ENCODE data around the gene KCNK6. TPM values are rescaled to one million over a fixed set of nuclear protein-coding genes. Genes with fewer than 3 reads are reported as not detected.
"Not testable (repeated sequence)": the region's sequence is repeated elsewhere in the genome, so short reads cannot be mapped to it uniquely, and the experiment has no call there.

The KCNK6 gene
- total RNA-seq, 5 donors from 2014 or later (not counting 1 experiment from before 2014, with no cell fraction given) = 4.8 to 12.9 (median 12.6) TPM

DNA sequence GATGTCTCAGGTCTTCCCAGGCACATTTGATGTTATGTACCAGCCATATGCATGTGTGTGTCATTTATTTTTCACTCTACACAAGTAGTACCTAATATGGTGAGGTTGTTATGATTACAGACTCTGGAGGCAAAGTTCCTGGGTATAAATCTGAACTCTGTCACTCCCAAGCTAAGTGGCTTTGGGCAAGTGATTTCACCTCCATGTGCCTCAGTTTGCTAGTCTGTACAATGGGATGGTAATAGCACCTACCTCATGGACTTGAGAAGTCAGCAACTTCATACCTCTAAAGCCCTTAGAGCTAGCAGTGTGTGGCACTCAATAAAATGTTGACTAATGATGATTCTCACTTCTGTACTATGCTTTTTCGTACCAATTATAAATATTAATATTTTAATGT is 12.1 kb downstream of the KCNK6 start:
- Mint-ChIP-seq H3K9me3 (no peaks in the 10 kb centered on the region), H3K27ac (no peak overlapping the region), H3K4me1 (peaks cover under 1 to 16% (median 3%) of the 10 kb centered on the region in 3 donors), H3K27me3 (no peaks in the 10 kb centered on the region), H3K36me3 (peaks cover 18% of the 10 kb centered on the region), H3K4me3 (no peak overlapping the region)
- no peak for ATAC-seq (replicated peaks in 1 of 4)
- H3K27me3 ChIP-seq (replicated peaks in 1 of 2; ENCODE audit: control insufficient read depth in 2 of 2, extremely low read depth in 1 of 2, insufficient read depth in 2 of 2, low read length in 1 of 2) = no peaks in the 10 kb centered on the region
- ChIA-PET POLR2A (no interaction called here), CTCF (interaction anchor here in 1 of 2 donors (1.4 kb wide), 1 partner anchor 88 kb away, joined by 5 read pairs; no protein-coding TSS in a partner anchor)
- no peak overlapping the region for H3K4me3 ChIP-seq (ENCODE audit: control insufficient read depth in 1 of 2, extremely low read depth in 1 of 2, low read length in 1 of 2)
- H3K9me3 ChIP-seq = no peaks in the 10 kb centered on the region
- DNase-seq = no peak
- H3K36me3 ChIP-seq (ENCODE audit: control insufficient read depth in 2 of 2, extremely low read depth in 1 of 2, insufficient read depth in 1 of 2, low read length in 1 of 2) = peaks cover 0 to 17% of the 10 kb centered on the region in 2 donors
- peaks cover 0 to 8% of the 10 kb centered on the region in 2 experiments for H3K4me1 ChIP-seq (ENCODE audit: control insufficient read depth in 1 of 2, extremely low read depth in 1 of 2, insufficient read depth in 2 of 2, low read length in 2 of 2)
- no peak overlapping the region for H3K27ac ChIP-seq (ENCODE audit: low read length)
- whole genome bisulfite sequencing (ENCODE audit: insufficient coverage) = no CpG with 5 or more reads among the region's 1 CpG

DNA sequence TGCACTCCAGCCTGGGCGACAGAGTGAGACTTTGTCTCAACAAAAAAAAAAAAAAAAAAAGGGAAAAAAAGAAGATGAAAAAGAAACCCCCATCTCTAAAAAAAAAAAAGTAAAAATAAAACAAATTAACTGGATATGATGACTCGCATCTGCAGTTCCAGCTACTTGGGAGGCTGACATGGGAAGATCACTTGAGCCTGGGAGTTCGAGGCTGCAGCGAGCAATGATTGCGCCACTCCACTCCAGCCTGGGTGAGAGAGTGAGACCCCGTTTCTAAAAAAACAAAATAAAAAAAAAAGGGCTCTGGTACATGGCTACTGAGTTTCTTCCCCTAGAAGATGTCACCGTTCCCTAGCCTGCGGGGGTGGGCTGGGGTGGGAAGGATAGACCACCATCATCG is 13.6 kb downstream of the KCNK6 start:
- Mint-ChIP-seq H3K27me3 (no peaks in the 10 kb centered on the region), H3K4me3 (no peak overlapping the region), H3K4me1 (peaks cover 7 to 23% (median 10%) of the 10 kb centered on the region in 3 donors), H3K9me3 (no peaks in the 10 kb centered on the region), H3K27ac (no peak overlapping the region), H3K36me3 (peaks cover 6% of the 10 kb centered on the region)
- CTCF ChIA-PET = interaction anchor here in 1 of 2 donors (1.4 kb wide), 1 partner anchor 89 kb away, joined by 5 read pairs; no protein-coding TSS in a partner anchor
- Histone ChIP-seq H3K9me3 (no peaks in the 10 kb centered on the region), H3K36me3 (ENCODE audit: control insufficient read depth in 2 of 2, extremely low read depth in 1 of 2, insufficient read depth in 1 of 2, low read length in 1 of 2) (peaks cover 0 to 2% of the 10 kb centered on the region in 2 donors), H3K4me1 (ENCODE audit: control insufficient read depth in 1 of 2, extremely low read depth in 1 of 2, insufficient read depth in 2 of 2, low read length in 2 of 2) (peaks cover 4 to 19% of the 10 kb centered on the region in 2 experiments), H3K27ac (ENCODE audit: low read length) (no peak overlapping the region), H3K27me3 (replicated peaks in 1 of 2; ENCODE audit: control insufficient read depth in 2 of 2, extremely low read depth in 1 of 2, insufficient read depth in 2 of 2, low read length in 1 of 2) (no peaks in the 10 kb centered on the region), H3K4me3 (ENCODE audit: control insufficient read depth in 1 of 2, extremely low read depth in 1 of 2, low read length in 1 of 2) (no peak overlapping the region)
- ATAC-seq (replicated peaks in 1 of 4) = no peak
- no peak for DNase-seq
- POLR2A ChIA-PET = no interaction called here
- WGBS (ENCODE audit: insufficient coverage) = no CpG with 5 or more reads among the region's 9 CpGs

DNA sequence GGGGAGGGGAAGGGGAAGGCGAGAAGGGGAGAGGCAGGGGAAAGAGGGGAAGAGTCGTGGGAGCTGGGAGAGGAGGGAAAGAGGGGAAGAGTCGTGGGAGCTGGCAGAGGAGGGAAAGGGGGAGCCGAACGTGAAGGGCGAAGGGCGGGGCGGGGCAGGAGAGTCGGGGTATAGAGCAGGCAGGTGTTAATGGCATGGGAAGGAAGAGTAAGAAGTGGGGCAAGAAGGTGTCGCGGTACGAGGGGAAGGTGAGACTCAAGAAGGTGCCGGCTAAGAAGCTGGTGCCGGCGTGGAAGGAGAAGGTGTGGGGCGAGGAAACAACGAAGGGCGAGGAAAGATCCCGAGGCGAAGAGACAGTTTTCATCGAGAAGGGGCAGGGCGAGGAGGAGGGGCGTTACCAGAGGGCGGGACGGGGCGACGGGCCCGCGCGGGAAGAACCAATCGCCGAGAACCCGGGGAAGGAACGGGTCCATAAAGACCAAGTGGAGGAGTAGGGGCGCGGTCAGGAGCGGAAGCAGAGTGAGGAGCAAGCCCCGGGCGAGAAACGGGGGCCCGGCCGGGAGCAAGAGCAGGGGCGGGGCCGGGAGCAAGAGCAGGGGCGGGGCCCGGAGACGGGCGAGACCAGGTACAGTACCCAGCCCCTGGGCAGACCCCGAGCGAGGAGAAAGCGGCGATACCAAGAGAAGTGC is 16.4 kb downstream of the KCNK6 start:
- ChIA-PET CTCF (interaction anchor here in 1 of 2 donors (0.7 to 1.7 kb wide), 5 partner anchors 38 to 429 kb away, joined by 3 to 28 read pairs (median 7); partner anchors contain the start of genes FAM98C, PSMD8, SIPA1L3 and SPINT2), POLR2A (interaction anchor here (0.5 to 1.0 kb wide), 4 partner anchors 38 to 96 kb away, joined by 3 to 5 read pairs (median 4); partner anchors contain the start of genes FAM98C (in 1 of the 2) and PSMD8 (in 1 of the 2))
- H3K4me1 ChIP-seq (ENCODE audit: control insufficient read depth in 1 of 2, extremely low read depth in 1 of 2, insufficient read depth in 2 of 2, low read length in 2 of 2) = peaks cover 4 to 19% of the 10 kb centered on the region in 2 experiments
- no peaks in the 10 kb centered on the region for H3K9me3 ChIP-seq
- H3K27ac Mint-ChIP-seq = peak overlapping the region; percentile 93 to 98
- H3K4me3 Mint-ChIP-seq = peak overlapping the region; percentile 88 to 93 (median 90)
- peaks cover 13 to 17% (median 14%) of the 10 kb centered on the region in 3 donors for H3K4me1 Mint-ChIP-seq
- H3K4me3 ChIP-seq (ENCODE audit: control insufficient read depth in 1 of 2, extremely low read depth in 1 of 2, low read length in 1 of 2) = peak overlapping the region; percentile 77 to 80
- H3K36me3 Mint-ChIP-seq = peaks cover 6% of the 10 kb centered on the region
- peaks cover 0 to 3% of the 10 kb centered on the region in 2 donors for H3K36me3 ChIP-seq (ENCODE audit: control insufficient read depth in 2 of 2, extremely low read depth in 1 of 2, insufficient read depth in 1 of 2, low read length in 1 of 2)
- under 1% methylated on average over 52 of the region's 52 CpGs for WGBS (ENCODE audit: insufficient coverage)
- no peaks in the 10 kb centered on the region for H3K27me3 Mint-ChIP-seq
- no peaks in the 10 kb centered on the region for H3K27me3 ChIP-seq (replicated peaks in 1 of 2; ENCODE audit: control insufficient read depth in 2 of 2, extremely low read depth in 1 of 2, insufficient read depth in 2 of 2, low read length in 1 of 2)
- no peaks in the 10 kb centered on the region for H3K9me3 Mint-ChIP-seq
- peak overlapping the region; percentile 96 for H3K27ac ChIP-seq (ENCODE audit: low read length)
- peak; percentile 74 to 77 (median 76) for ATAC-seq (replicated peaks in 1 of 4)
- DNase-seq = peak; percentile 87 to 96 (median 93)

DNA sequence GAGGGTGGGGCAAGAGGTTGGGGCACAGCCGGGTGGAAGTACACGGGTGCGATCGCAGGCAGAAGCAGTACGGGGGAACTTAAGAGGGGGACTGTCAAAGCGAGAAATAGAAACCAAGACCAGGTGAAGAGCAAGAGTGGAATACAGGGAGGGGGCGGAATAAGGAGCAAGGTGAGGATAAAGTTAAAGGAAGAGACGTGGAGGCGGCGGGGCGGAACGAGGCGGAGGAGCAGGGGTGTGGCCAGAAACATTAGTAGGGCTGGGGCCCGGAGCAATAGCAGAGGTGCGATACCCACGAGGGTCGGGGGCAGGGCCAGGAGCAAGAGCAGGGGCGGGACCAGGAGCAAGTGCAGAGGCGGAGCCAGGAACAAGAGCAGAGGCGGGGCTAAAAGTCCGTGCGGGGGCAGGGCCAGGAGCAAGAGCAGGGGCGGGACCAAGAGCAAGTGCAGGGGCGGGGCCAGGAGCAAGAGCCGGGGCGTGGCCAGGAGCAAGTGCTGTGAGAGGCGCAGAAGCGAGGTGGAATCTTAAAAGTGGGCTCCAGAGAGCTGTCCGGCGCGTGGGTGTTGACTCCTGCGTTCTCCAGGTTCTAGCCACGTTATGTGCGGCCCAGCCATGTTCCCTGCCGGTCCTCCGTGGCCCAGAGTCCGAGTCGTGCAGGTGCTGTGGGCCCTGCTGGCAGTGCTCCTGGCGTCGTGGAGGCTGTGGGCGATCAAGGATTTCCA is 17.2 kb downstream of the KCNK6 start:
- Mint-ChIP-seq H3K4me1 (peaks cover 13 to 17% (median 14%) of the 10 kb centered on the region in 3 donors), H3K9me3 (no peaks in the 10 kb centered on the region), H3K36me3 (peaks cover 6% of the 10 kb centered on the region), H3K27me3 (no peaks in the 10 kb centered on the region), H3K27ac (peak overlapping the region; percentile 93 to 98), H3K4me3 (peak overlapping the region; percentile 88 to 93 (median 90))
- ChIA-PET CTCF (interaction anchor here (0.6 to 1.7 kb wide), 3 partner anchors 38 to 93 kb away, joined by 4 to 28 read pairs (median 7); partner anchors contain the start of genes FAM98C (in 1 of the 2) and PSMD8 (in 1 of the 2)), POLR2A (interaction anchor here (0.5 to 1.0 kb wide), 2 partner anchors 37 to 66 kb away, joined by 4 to 5 read pairs; partner anchors contain the start of genes FAM98C (in 1 of the 2) and PSMD8 (in 1 of the 2))
- ATAC-seq (replicated peaks in 1 of 4) = peak; percentile 63 to 73 (median 66)
- WGBS (ENCODE audit: insufficient coverage) = 3% methylated on average over 39 of the region's 41 CpGs
- peak overlapping the region; percentile 77 to 80 for H3K4me3 ChIP-seq (ENCODE audit: control insufficient read depth in 1 of 2, extremely low read depth in 1 of 2, low read length in 1 of 2)
- H3K27ac ChIP-seq (ENCODE audit: low read length) = peak overlapping the region; percentile 96
- H3K9me3 ChIP-seq = no peaks in the 10 kb centered on the region
- no peaks in the 10 kb centered on the region for H3K27me3 ChIP-seq (replicated peaks in 1 of 2; ENCODE audit: control insufficient read depth in 2 of 2, extremely low read depth in 1 of 2, insufficient read depth in 2 of 2, low read length in 1 of 2)
- peaks cover 4 to 19% of the 10 kb centered on the region in 2 experiments for H3K4me1 ChIP-seq (ENCODE audit: control insufficient read depth in 1 of 2, extremely low read depth in 1 of 2, insufficient read depth in 2 of 2, low read length in 2 of 2)
- peak; percentile 81 to 97 (median 92) for DNase-seq
- peaks cover 0 to 3% of the 10 kb centered on the region in 2 donors for H3K36me3 ChIP-seq (ENCODE audit: control insufficient read depth in 2 of 2, extremely low read depth in 1 of 2, insufficient read depth in 1 of 2, low read length in 1 of 2)

DNA sequence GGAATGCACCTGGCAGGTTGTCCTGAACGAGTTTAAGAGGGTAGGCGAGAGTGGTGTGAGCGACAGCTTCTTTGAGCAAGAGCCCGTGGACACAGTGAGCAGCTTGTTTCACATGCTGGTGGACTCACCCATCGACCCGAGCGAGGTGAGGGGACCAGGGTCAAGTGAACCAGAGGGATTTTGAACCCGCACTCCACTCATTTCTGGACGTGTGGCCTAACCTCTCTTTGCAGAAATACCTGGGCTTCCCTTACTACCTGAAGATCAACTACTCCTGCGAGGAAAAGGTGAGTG is 17.7 kb downstream of the KCNK6 start:
- Mint-ChIP-seq H3K4me1 (peaks cover 13 to 17% (median 14%) of the 10 kb centered on the region in 3 donors), H3K27me3 (no peaks in the 10 kb centered on the region), H3K27ac (peak overlapping the region; percentile 93 to 98), H3K4me3 (peak overlapping the region; percentile 88 to 93 (median 90)), H3K9me3 (no peaks in the 10 kb centered on the region), H3K36me3 (peaks cover 6% of the 10 kb centered on the region)
- peaks cover 0 to 3% of the 10 kb centered on the region in 2 donors for H3K36me3 ChIP-seq (ENCODE audit: control insufficient read depth in 2 of 2, extremely low read depth in 1 of 2, insufficient read depth in 1 of 2, low read length in 1 of 2)
- H3K4me3 ChIP-seq (ENCODE audit: control insufficient read depth in 1 of 2, extremely low read depth in 1 of 2, low read length in 1 of 2) = peak overlapping the region; percentile 6 to 80
- peak overlapping the region; percentile 39 for H3K27ac ChIP-seq (ENCODE audit: low read length)
- CTCF ChIA-PET = interaction anchor here in 1 of 2 donors (0.6 kb wide), 1 partner anchor 93 kb away, joined by 4 read pairs; no protein-coding TSS in a partner anchor
- H3K9me3 ChIP-seq = no peaks in the 10 kb centered on the region
- no peak for ATAC-seq (replicated peaks in 1 of 4)
- WGBS (ENCODE audit: insufficient coverage) = 66% methylated on average over 8 of the region's 10 CpGs
- H3K27me3 ChIP-seq (replicated peaks in 1 of 2; ENCODE audit: control insufficient read depth in 2 of 2, extremely low read depth in 1 of 2, insufficient read depth in 2 of 2, low read length in 1 of 2) = no peaks in the 10 kb centered on the region
- peak in 2 of 35 experiments; percentile 5 to 7 for DNase-seq
- peaks cover 4 to 19% of the 10 kb centered on the region in 2 experiments for H3K4me1 ChIP-seq (ENCODE audit: control insufficient read depth in 1 of 2, extremely low read depth in 1 of 2, insufficient read depth in 2 of 2, low read length in 2 of 2)
- POLR2A ChIA-PET = no interaction called here

DNA sequence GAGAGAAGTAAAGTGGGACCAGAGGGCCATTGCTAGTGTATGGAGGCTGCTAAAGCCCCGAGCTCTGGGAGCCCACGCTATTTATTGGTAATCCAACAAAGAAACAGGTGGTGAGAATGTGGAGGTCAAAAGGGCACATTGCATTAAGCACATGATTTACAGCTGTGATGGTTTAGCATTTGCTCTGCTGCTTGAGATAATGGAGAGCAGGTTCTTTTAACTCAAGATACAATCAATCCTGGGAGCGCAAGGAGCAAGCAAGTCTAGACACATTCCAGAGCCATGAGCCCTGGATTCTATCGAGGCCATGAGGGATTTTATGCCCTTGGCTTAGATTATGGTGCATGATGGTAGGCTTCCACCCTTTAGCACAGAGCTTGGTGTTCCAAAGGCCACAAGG is 19.4 kb downstream of the KCNK6 start:
- H3K27ac Mint-ChIP-seq; H3K36me3 ChIP-seq (ENCODE audit: control insufficient read depth in 2 of 2, extremely low read depth in 1 of 2, insufficient read depth in 1 of 2, low read length in 1 of 2); ATAC-seq (replicated peaks in 1 of 4); POLR2A ChIA-PET; H3K9me3 Mint-ChIP-seq; H3K27ac ChIP-seq (ENCODE audit: low read length); DNase-seq; H3K4me3 ChIP-seq (ENCODE audit: control insufficient read depth in 1 of 2, extremely low read depth in 1 of 2, low read length in 1 of 2); H3K9me3 ChIP-seq; H3K36me3 Mint-ChIP-seq; H3K27me3 Mint-ChIP-seq; H3K27me3 ChIP-seq (replicated peaks in 1 of 2; ENCODE audit: control insufficient read depth in 2 of 2, extremely low read depth in 1 of 2, insufficient read depth in 2 of 2, low read length in 1 of 2): not testable (repeated sequence)
- Mint-ChIP-seq H3K4me3 (peak overlapping the region in 2 of 3 donors; percentile 19 to 41), H3K4me1 (peaks cover 13 to 17% (median 16%) of the 10 kb centered on the region in 3 donors)
- CTCF ChIA-PET = interaction anchor here in 1 of 2 donors (0.6 kb wide), 1 partner anchor 434 kb away, joined by 3 read pairs; no protein-coding TSS in a partner anchor
- H3K4me1 ChIP-seq (ENCODE audit: control insufficient read depth in 1 of 2, extremely low read depth in 1 of 2, insufficient read depth in 2 of 2, low read length in 2 of 2) = peaks cover 4 to 19% of the 10 kb centered on the region in 2 experiments
- WGBS (ENCODE audit: insufficient coverage) = no CpG with 5 or more reads among the region's 4 CpGs
